HG02852 (cell line): Measurements from ENCODE around the gene VDAC2.

Source experiments
- ATAC-seq: cut with Tn5 transposase; IDR thresholded peaks from one replicate; pipeline ENCODE4 v1.9.1; 2021; ENCODE audit warnings: mild to moderate bottlenecking, moderate library complexity; ENCODE audit not compliant: unreplicated experiment

Gene VDAC2

GRCh38 chr10:75247797-75248196 is 37.2 kb downstream of the VDAC2 start:
- ATAC-seq, result no peak

DNA sequence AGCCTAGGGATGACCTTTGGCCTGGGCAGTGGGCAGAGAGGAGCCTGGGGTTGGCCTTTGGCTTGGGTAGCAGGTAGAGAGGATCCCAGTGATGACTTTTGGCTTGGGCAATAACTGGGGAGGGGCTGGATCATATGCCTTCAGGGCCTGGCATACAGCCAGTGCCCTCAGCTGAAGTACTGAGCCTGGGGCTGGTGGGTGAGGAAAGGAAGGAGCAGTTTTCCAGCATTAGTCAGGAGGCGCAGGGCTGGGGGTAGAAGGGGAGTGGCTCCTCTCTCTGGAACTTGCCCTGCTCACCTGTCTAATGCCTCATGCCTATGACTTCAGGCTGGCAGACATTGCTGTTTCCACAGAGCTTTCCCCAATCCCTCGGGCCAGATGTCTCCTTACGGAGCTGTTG is 40.3 kb downstream of the VDAC2 start:
- ATAC-seq, result no peak

GRCh38 chr10:75253281-75254220 is 43.0 kb downstream of the VDAC2 start:
- ATAC-seq, result no peak

DNA sequence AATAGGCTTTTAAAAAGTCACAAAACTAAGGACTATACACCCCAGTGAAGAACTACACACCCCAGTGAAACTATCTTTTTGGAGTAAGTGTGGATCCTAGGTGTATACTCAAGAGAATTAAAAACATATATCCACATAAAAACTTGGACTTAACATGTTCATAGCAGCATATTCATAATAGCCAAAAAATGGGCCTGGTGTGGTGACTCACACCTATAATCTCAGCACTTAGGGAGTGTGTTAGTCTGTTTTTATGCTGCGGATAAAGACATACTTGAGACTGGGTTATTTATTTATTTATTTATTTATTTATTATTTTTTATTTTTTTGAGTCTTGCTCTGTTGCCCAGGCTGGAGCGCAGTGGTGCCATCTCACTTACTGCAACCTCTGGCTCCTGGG is 44.1 kb downstream of the VDAC2 start:
- ATAC-seq, result no peak

GRCh38 chr10:75260990-75261389 is 50.4 kb downstream of the VDAC2 start:
- ATAC-seq, result no peak

- no peak for ATAC-seq
These were observed 51.5 kb downstream of the VDAC2 start for GRCh38 chr10:75261813-75262705.

DNA sequence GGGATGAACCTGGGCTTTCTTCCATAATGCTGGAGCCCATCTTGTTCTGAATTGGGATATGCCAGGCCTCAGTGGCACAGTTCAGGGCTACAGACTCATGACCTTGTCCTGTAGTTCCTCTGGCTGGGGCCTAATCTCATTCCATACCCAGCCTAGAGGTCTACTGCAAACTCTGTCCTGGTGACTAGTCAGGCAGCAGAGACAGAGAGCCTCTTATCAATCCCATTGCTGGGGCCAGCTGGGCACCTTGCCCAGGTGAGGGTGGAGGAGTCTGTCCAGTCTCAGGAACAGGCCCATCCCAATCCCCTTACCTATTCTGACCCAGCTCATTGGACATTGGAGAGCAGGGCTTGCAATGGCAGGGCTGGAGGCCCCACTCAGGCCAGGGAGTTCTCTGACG is 53.2 kb downstream of the VDAC2 start:
- no peak for ATAC-seq

GRCh38 chr10:75265856-75266255 is 55.3 kb downstream of the VDAC2 start:
- ATAC-seq, result no peak

GRCh38 chr10:75266945-75267344 is 56.3 kb downstream of the VDAC2 start:
- no peak for ATAC-seq

DNA sequence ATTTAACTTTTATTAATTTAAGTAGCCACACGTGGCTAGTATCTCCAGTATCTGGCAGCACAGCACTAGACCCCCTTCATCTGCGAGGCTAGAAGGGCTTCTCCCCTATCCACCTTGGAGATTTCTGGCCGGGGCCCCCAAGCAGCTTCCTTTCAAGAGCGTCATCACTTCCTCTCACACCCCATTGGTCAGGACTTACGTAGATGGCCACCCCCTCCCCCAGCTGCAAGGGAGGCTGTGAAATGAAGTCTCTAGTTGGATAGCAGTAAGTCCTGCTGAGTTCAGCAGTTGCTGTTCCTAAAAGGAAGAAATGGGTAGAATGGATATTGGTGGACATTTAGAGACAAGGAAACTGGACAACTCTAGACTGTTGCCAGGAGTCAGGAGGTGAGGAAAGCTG is 59.0 kb downstream of the VDAC2 start:
- no peak for ATAC-seq

- ATAC-seq, result no peak
These were observed 61.5 kb downstream of the VDAC2 start for GRCh38 chr10:75272094-75272493.

DNA sequence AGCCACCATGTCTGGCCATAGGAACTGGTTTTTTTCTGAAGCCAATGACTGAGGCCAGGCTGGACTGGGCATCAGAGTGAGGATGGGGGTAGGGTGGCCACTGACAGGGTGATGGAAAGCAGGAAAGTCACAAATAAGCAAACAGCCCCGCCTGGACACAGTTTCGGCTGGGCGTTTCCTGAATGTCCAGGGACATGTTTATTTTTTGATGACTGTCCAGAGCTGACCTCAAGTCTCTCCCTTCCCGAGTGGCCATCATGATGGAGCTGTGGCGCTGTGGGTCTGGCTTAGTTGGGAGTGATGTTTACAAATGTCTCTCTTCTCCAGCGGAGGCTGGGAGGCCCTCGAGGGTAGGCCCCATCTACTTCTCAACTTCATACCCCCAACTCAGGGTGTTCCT is 62.3 kb downstream of the VDAC2 start:
- ATAC-seq, result no peak

GRCh38 chr10:75276069-75276872 is 65.7 kb downstream of the VDAC2 start:
- no peak for ATAC-seq

- ATAC-seq, result no peak
These were observed 69.6 kb downstream of the VDAC2 start for GRCh38 chr10:75280236-75280635.
